GM18505 (cell line): ENCODE results near the gene DNAH6.

ENCODE experiments used
- ATAC-seq: cut with Tn5 transposase; IDR thresholded peaks from one replicate; pipeline ENCODE4 v1.9.1; 2021; ENCODE audit not compliant: unreplicated experiment
- POLR2A ChIP-seq: IDR thresholded peaks from 4 replicates; pipeline ENCODE4 v1.6.1; 2011; ENCODE audit warnings: borderline replicate concordance; ENCODE audit not compliant: insufficient read depth, insufficient read length; ENCODE audit errors: extremely low read depth

Gene DNAH6

DNA sequence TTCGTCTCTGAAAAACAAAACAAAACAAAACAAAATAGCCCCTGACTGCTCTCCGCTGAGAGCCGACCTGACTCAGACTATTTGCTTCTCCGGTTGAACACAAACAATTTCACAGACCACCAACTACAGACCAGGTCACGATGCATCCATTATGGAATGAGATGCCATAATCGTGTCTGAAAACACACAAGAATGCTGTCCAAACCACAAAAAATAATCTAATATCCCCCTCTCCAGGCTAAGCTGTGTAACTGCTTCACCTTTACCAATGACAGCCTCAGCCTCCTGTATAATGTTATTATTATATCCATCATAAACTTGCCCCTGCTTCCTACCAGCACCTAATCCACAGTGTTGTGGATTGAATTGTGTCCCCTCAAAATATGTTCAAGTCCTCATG lies 114.7 kb downstream of the DNAH6 start:
- no peak for TF ChIP-seq POLR2A
- ATAC-seq: no peak

DNA sequence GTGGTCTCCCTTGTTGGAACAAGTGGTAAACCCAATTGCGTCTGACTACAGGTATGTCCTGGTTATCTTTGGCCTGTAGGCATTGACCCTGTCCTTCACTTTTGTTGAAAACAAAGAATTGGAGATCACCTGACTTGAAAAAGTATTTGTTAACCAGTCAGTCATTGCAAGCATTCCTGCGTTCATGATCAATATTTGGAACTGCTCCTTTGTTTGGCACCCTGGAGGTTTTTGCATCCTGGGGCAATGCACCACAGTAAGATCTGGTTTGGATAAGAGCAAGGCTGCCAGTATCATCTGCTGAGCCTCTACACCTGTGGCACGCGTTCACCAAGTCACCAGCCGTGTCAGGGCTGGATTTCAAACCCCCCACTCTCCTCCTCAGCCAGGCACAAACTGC lies 115.7 kb downstream of the DNAH6 start:
- ATAC-seq: no peak
- TF ChIP-seq POLR2A: no peak

DNA sequence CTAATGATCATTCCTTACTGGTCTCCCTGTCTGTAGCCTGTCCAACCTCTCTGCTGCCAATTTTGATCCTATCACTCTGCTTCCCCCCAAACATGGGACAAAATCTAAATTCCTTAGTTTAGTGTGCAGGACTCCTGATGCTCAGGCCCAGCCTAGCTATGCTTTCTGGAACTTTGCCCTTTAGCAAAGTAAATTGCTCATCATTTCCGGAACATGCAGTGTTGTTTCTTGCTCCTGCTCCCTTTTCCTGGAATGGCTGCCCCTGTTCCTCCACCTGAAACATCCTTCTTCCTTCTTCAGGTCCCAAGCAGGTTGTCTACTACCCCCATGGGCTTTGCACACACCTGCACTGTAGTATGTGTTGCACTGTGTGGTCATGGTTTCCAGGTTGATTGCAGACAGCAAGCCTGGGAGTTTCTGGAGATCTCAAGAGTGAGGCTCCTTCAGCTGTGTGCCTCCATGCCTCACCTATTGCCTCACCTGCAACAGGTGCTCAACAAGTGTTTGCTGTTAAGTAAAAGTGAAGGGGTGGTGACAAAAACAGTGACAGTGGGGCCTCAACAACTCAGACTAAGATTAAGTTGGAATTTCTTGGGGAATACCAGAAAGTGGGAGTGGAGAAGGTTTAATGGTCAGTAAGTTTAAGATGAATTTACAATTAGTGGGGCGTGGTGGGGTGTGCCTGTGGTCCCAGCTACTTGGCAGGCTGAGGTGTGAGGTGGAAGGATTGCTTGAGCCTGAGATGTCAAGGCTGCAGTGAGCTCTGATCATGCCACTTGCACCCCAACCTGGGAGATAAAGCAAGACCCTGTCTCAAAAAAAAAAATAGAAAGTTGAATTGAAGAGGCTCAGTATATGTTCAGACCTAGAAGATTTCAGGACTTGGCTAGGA lies 120.0 kb downstream of the DNAH6 start:
- no peak for TF ChIP-seq POLR2A
- no peak for ATAC-seq

DNA sequence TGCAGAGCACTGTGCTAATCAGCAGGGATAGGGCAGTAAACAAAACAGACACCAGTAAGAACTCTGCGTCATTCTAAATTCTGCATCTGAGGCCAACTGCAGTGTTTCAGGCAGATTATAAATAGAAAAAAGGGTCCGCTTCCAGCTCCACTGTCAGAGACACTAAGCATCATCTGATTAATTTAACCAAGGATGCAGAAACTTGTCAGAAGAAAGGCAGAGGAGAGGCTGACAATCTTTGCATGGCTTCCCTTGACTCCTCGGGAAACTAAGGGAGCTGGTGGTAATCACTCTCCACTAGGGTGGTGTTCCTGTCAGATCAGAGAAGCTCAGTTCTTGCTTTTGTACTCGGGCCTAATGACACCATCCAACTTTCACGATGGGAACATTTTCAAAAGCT lies 123.5 kb downstream of the DNAH6 start:
- no peak for TF ChIP-seq POLR2A

DNA sequence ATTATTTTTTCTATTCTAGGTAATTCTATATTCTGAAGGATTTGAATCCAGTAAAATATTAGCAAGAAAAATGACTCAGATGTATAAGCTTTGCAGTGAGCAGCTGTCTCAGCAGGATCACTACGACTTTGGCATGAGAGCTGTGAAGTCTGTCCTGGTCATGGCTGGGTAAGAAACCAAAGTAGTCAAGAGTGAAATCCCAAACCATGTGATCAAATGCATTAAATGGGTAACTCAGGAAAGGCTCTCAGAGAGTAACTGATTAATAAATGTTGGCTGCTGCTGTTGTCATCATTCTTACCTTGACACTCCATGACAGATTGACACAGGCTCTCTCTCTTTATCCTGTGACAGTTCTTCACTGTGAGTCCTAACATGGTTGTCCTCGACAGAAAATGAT lies 124.1 kb downstream of the DNAH6 start:
- TF ChIP-seq POLR2A: no peak
- ATAC-seq: no peak

More for the DNA sequence above, 123.5 kb downstream of the DNAH6 start:
- no peak for ATAC-seq

DNA sequence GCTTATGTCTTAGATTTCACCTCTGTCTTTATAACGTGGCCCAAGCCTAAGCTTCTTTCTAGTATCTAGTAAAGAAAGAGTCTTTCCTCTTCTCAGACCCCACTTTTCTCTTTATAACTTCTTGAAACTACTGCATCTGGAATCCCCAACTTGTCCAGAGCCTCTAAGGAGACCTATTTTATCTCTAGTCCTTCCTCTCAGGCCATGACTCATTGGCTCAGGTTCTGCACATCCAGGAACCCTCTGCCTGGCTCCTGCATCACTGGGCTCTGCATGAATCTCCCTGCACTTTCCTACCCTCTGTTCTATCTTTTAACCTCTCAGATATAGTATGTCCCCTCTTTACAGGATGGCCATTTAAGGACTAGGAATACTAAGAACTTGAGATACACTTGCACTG lies 124.7 kb downstream of the DNAH6 start:
- no peak for ATAC-seq
- TF ChIP-seq POLR2A: no peak

DNA sequence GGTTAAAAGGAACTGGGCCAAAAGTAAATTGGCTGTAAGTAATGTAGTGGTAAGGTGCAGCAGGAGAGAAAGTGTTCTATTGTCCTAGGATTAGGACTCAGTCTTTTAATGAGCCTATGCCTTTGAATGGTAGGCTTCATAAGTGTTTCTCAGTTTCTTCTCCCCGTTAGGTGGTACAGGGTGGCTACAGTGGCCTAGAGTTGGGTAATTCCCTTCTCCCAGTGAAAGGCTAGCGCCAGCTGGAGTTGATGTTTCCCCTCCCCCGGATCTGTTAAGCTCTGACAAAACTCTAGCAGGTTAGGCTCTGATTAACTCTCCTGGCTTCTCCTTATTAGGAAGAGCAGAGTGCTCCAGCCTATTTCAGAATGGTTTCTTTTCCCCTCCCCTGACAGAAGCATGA lies 127.7 kb downstream of the DNAH6 start:
- no peak for ATAC-seq
- no peak for TF ChIP-seq POLR2A

DNA sequence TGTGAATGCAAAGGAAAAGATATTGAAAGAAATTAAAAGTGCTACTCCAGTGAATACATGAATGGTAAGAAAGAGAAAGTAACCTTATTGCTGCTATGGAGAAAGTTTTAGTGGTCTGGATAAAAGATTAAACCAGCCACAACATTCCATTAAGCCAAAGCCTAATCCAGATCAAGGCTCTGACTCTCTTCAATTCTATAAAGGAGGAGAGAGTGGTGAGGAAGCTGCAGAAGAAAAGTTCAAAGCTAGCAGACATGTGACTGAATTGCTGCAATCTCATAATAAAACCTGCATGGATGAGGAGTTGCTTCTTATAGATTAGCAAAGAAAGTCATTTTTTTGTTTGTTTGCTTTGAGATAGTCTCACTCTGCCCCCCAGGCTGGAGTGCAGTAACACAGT lies 130.2 kb downstream of the DNAH6 start:
- no peak for TF ChIP-seq POLR2A
- no peak for ATAC-seq

DNA sequence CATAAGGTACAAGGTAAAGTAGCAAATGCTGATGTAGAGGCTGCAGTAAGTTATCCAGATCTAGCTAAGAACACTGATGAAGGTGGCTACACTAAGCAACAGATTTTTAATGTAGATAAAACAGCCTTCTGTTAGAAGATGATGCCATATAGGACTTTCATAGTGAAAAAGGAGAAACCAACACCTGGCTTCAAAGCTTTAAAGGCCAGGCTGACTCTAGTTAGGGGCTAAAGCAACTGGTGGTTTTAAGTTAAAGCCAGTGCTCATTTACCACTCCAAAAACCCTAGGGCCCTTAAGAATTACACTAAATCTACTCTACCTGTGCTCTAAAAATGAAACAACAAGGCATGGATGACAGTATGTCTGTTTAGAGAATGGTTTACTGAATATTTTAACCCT lies 131.0 kb downstream of the DNAH6 start:
- ATAC-seq: no peak
- no peak for TF ChIP-seq POLR2A

DNA sequence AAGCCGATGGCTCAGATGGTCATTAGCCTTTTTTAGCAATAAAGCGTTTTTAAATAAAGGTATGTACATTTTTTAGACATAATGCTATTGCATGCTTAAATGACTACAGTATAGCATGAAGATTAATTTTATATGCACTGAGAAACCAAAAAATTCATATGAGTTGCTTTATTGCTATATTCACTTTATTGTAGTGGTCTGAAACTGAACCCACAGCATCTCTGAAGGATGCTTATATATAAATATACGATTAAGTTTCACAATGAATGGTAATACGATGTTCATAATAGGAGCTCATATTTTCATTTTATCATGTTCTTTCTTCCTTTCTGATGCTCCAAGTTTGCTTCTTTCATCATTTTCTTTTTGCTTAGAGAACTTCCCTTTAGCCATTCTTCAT lies 132.8 kb downstream of the DNAH6 start:
- TF ChIP-seq POLR2A: no peak
- no peak for ATAC-seq

DNA sequence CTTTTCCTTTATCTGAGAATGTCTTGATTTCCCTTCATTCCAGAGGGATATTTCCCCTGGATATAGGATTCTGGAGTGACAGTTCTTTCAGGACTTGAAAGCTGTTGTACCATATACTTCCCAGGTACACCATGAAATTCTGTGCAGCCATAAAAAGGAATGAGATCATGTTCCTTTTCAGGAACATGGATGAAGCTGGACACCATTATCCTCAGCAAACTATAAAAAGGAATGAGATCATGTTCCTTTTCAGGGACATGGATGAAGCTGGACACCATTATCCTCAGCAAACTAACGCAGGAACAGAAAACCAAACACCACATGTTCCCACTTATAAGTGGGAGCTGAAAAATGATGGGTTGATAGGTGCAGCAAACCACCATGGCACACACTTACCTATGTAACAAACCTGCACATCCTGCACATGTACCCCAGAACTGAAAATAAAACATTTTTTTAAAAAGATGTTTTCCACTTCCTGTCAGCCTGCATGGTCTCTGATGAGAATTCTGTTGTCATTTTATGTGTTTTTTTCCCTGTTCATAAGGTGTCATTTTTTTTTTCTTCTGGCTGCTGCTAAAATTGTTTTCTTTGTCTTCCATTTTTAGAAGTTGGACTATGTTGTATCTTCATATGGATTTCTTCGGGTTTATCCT lies 133.3 kb downstream of the DNAH6 start:
- TF ChIP-seq POLR2A: no peak
- no peak for ATAC-seq

DNA sequence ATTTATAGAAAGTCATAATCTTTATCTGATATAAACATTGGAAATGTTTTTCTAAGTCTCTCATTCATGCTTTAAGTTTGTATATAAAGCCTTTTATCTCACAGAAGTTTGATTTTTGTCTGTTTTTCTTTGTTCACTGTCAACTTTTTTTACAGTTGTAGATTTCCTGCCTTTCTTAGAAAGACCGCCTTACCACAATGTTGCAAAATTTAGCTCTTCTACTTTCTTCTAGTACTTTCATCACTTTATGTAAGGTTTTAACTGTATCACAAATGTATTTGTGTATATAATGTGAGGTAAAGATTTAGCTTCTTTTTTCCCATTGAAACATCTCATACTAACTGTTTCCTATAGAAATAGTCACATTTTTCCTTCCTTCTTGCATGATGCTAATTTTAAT lies 136.1 kb downstream of the DNAH6 start:
- ATAC-seq: no peak
- TF ChIP-seq POLR2A: no peak

DNA sequence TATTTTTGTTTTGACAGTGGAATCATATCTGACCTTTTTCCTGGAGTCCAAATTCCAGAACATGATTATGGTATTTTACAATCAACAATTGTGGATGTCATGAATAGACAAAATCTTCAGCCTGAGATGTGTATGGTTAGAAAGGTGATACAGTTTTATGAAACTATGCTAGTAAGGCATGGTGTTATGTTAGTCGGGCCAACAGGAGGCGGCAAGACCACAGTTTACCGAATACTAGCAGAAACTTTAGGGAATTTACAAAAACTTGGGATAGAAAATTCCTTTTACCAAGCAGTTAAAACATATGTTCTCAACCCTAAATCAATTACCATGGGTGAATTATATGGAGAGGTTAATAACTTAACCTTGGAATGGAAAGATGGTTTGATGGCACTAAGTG lies 137.0 kb downstream of the DNAH6 start:
- no peak for ATAC-seq
- no peak for TF ChIP-seq POLR2A

DNA sequence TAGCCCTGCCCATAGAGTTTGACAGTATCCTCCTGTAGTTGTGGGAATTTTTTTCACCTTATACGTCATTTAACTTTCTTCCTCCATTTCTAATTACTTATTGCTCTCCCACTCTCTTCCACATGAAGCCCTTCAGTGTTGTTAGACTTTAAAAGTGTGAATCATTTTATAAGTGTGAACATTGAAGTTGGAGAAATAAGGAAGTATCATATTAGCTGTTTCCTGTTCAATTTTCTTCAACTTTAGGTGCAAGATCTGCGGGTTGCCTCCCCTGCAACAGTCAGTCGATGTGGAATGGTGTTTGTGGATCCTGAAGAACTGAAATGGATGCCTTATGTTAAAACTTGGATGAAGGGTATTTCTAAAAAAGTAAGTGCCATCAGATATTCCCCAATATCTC lies 138.1 kb downstream of the DNAH6 start:
- TF ChIP-seq POLR2A: no peak
- ATAC-seq: no peak
